K562 (cell line): Measurements from ENCODE around the gene NUP155. TPM values are rescaled to one million over a fixed set of nuclear protein-coding genes. Genes with fewer than 3 reads are reported as not detected.
"Not testable (repeated sequence)": the region's sequence is repeated elsewhere in the genome, so short reads cannot be mapped to it uniquely, and the experiment has no call there.

Experiments used
- CBX3 ChIP-seq, 2 experiments: IDR thresholded peaks; 1 replicate in 1 of 2; 2 replicates in 1 of 2; pipeline ENCODE4 v1.6.1; 2012; ENCODE audit warnings: inconsistent platforms in 2 of 2, low read length in 2 of 2, borderline replicate concordance in 1 of 2, control low read depth in 1 of 2
- DMBX1 ChIP-seq: fragments of 250-450 bp; sonication (Bioruptor Pico); IDR thresholded peaks from 2 replicates; pipeline ENCODE4 v1.8.0; 2022; ENCODE audit warnings: inconsistent platforms, mild to moderate bottlenecking, moderate library complexity, borderline replicate concordance
- ESRRA ChIP-seq: fragments of 450-650 bp; IDR thresholded peaks from 2 replicates; pipeline ENCODE4 v1.6.1; 2014; ENCODE audit warnings: low read depth, mild to moderate bottlenecking, moderate library complexity, borderline replicate concordance
- NONO ChIP-seq, 2 experiments: fragments of 200-400 bp in 1 of 2; fragments of 450-650 bp in 1 of 2; formaldehyde crosslinking in 1 of 2; IDR thresholded peaks; 2 replicates each; pipeline ENCODE4 v1.6.1; 2017; ENCODE audit warnings: low read depth in 2 of 2, mild to moderate bottlenecking in 2 of 2, moderate library complexity in 2 of 2, low read length in 1 of 2
- NR2C2 ChIP-seq, 2 experiments: fragments of 200-800 bp in 1 of 2; sonication (Bioruptor generic) in 1 of 2; sonication (generic) in 1 of 2; formaldehyde crosslinking in 1 of 2; IDR thresholded peaks; 2 replicates each; pipeline versions ENCODE4 v1.6.1 to v1.8.0; 2016 to 2022; ENCODE audit warnings: mild to moderate bottlenecking in 1 of 2, missing compliant biosample characterization in 1 of 2, missing genetic modification characterization in 1 of 2, missing genetic modification reagents in 1 of 2
- POLR2AphosphoS5 ChIP-seq: IDR thresholded peaks from 2 replicates; pipeline ENCODE4 v1.6.1; 2011; ENCODE audit warnings: mild to moderate bottlenecking, low read depth, low read length, moderate library complexity; ENCODE audit not compliant: control insufficient read depth, insufficient read depth
- POLR2B ChIP-seq: fragments of 450-650 bp; IDR thresholded peaks from 2 replicates; pipeline ENCODE4 v1.6.1; 2018; ENCODE audit warnings: low read depth; ENCODE audit not compliant: partially characterized antibody
- TOE1 ChIP-seq, 2 experiments: fragments of 450-650 bp in 1 of 2; sonication (generic) in 1 of 2; formaldehyde crosslinking in 1 of 2; IDR thresholded peaks; 2 replicates each; pipeline versions ENCODE4 v1.7.1 to v1.8.0; 2016 to 2022; ENCODE audit warnings: borderline replicate concordance in 2 of 2, mild to moderate bottlenecking in 2 of 2, antibody characterized with exemption in 1 of 2, inconsistent platforms in 1 of 2, low read depth in 1 of 2, missing genetic modification reagents in 1 of 2, moderate library complexity in 1 of 2
- UBTF ChIP-seq, 2 experiments: IDR thresholded peaks; 2 replicates each; pipeline ENCODE4 v1.6.1; 2012; ENCODE audit warnings: improper control_type of control experiment in 2 of 2, low read depth in 2 of 2, low read length in 2 of 2, borderline replicate concordance in 1 of 2
- polyA plus RNA-seq, 8 experiments: library from polyadenylated mRNA; depleted of rRNA in 4 of 8; stranded (reverse) in 5 of 8; unstranded in 3 of 8; fragments of >200 nt; fragmentation: Nextera tagmentation in 2 of 8; fragmentation: Illumina TruSeq in 1 of 8; extraction: Ambion mirVana in 2 of 8; extraction: Trizol in 1 of 8; gene quantifications; 2 replicates each; pipeline versions ENCODE4 v1.2.1 to v1.2.3, GENCODE V29; 2011 to 2014; ENCODE audit warnings: inconsistent platforms in 1 of 8, missing spikeins in 1 of 8
- total RNA-seq, 7 experiments: library from RNA; depleted of rRNA in 6 of 7; stranded (reverse); fragments of >200 nt in 6 of 7; fragmentation: Illumina TruSeq in 2 of 7; extraction: Trizol in 2 of 7; gene quantifications; 2 replicates each; pipeline versions ENCODE4 v1.2.1 to v1.2.3, GENCODE V29; 2011 to 2021; ENCODE audit warnings: low replicate concordance in 1 of 7
- TF ChIP-seq, protein P1 (sequence below), 2 experiments: fragments of 150-350 bp in 1 of 2; IDR thresholded peaks; 2 replicates each; pipeline ENCODE4 v1.6.1; 2012 to 2016; ENCODE audit warnings: low read depth in 2 of 2, low read length in 2 of 2, mild to moderate bottlenecking in 1 of 2, moderate library complexity in 1 of 2
- TF ChIP-seq, protein P2 (sequence below): fragments of 200-800 bp; sonication (Bioruptor generic); IDR thresholded peaks from 2 replicates; pipeline ENCODE4 v1.6.1; 2017; ENCODE audit warnings: missing genetic modification characterization, missing compliant biosample characterization
- TF ChIP-seq, protein P3 (sequence below), 2 experiments: fragments of 450-650 bp in 1 of 2; IDR thresholded peaks; 2 replicates each; pipeline ENCODE4 v1.6.1; 2011 to 2017; ENCODE audit warnings: low read depth in 2 of 2, antibody characterized with exemption in 1 of 2, borderline replicate concordance in 1 of 2, low read length in 1 of 2, mild to moderate bottlenecking in 1 of 2, mixed read lengths in 1 of 2; ENCODE audit not compliant: control insufficient read depth in 1 of 2

The NUP155 gene
- total and polyA plus RNA-seq, 9 of the 15 experiments (the other 6 are each of a cell fraction or from before 2014, with no cell fraction given), result 39.3 to 130 (median 77.0) TPM

GRCh38 chr5:37379100-37379628, 8.3 kb upstream of the NUP155 start, which contains the start of gene WDR70 (continued):
- TF ChIP-seq, protein P1, sequence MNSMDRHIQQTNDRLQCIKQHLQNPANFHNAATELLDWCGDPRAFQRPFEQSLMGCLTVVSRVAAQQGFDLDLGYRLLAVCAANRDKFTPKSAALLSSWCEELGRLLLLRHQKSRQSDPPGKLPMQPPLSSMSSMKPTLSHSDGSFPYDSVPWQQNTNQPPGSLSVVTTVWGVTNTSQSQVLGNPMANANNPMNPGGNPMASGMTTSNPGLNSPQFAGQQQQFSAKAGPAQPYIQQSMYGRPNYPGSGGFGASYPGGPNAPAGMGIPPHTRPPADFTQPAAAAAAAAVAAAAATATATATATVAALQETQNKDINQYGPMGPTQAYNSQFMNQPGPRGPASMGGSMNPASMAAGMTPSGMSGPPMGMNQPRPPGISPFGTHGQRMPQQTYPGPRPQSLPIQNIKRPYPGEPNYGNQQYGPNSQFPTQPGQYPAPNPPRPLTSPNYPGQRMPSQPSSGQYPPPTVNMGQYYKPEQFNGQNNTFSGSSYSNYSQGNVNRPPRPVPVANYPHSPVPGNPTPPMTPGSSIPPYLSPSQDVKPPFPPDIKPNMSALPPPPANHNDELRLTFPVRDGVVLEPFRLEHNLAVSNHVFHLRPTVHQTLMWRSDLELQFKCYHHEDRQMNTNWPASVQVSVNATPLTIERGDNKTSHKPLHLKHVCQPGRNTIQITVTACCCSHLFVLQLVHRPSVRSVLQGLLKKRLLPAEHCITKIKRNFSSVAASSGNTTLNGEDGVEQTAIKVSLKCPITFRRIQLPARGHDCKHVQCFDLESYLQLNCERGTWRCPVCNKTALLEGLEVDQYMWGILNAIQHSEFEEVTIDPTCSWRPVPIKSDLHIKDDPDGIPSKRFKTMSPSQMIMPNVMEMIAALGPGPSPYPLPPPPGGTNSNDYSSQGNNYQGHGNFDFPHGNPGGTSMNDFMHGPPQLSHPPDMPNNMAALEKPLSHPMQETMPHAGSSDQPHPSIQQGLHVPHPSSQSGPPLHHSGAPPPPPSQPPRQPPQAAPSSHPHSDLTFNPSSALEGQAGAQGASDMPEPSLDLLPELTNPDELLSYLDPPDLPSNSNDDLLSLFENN (IDR thresholded peaks at IDR 0.05; ENCODE audit: low read depth in 2 of 2, low read length in 2 of 2), result 0 out of 4 replicates have a peak, but pooled peaks of 1 of the 2 experiments have one; percentile 17
- TF ChIP-seq POLR2B (peak; percentile 68), TOE1 (IDR thresholded peaks at IDR 0.05; ENCODE audit: borderline replicate concordance) (peak; percentile 58), CBX3 (IDR thresholded peaks at IDR 0.05; ENCODE audit: borderline replicate concordance in 1 of 2, low read length in 2 of 2) (peak in 1 of 2 experiments; percentile 90; a peak in 2 of 3 replicates), POLR2AphosphoS5 (peak; percentile 78; the same call in 1 of the 2 replicates), UBTF (IDR thresholded peaks at IDR 0.05; ENCODE audit: borderline replicate concordance in 1 of 2, low read depth in 2 of 2, low read length in 2 of 2) (0 out of 4 replicates have a peak, but pooled peaks of 1 of the 2 experiments have one; percentile 55), ESRRA (peak; percentile 43; the same call in 1 of the 2 replicates), NONO (IDR thresholded peaks at IDR 0.05; ENCODE audit: low read depth in 2 of 2, low read length in 1 of 2) (peak; percentile 23 to 55; a peak in 2 of 4 replicates), NR2C2 (tag; IDR thresholded peaks at IDR 0.05) (peak; percentile 44; the same call in 1 of the 2 replicates), DMBX1 (CRISPR knock-in tag) (peak; percentile 9; the same call in 1 of the 2 replicates)
- not testable (repeated sequence) for TF ChIP-seq TOE1 (CRISPR knock-in tag; IDR thresholded peaks at IDR 0.05; ENCODE audit: borderline replicate concordance, low read depth); NR2C2 (CRISPR knock-in tag; IDR thresholded peaks at IDR 0.05)
- TF ChIP-seq, protein P2, sequence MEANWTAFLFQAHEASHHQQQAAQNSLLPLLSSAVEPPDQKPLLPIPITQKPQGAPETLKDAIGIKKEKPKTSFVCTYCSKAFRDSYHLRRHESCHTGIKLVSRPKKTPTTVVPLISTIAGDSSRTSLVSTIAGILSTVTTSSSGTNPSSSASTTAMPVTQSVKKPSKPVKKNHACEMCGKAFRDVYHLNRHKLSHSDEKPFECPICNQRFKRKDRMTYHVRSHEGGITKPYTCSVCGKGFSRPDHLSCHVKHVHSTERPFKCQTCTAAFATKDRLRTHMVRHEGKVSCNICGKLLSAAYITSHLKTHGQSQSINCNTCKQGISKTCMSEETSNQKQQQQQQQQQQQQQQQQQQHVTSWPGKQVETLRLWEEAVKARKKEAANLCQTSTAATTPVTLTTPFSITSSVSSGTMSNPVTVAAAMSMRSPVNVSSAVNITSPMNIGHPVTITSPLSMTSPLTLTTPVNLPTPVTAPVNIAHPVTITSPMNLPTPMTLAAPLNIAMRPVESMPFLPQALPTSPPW, result peak; percentile 21; the same call in 1 of the 2 replicates
- TF ChIP-seq, protein P3, sequence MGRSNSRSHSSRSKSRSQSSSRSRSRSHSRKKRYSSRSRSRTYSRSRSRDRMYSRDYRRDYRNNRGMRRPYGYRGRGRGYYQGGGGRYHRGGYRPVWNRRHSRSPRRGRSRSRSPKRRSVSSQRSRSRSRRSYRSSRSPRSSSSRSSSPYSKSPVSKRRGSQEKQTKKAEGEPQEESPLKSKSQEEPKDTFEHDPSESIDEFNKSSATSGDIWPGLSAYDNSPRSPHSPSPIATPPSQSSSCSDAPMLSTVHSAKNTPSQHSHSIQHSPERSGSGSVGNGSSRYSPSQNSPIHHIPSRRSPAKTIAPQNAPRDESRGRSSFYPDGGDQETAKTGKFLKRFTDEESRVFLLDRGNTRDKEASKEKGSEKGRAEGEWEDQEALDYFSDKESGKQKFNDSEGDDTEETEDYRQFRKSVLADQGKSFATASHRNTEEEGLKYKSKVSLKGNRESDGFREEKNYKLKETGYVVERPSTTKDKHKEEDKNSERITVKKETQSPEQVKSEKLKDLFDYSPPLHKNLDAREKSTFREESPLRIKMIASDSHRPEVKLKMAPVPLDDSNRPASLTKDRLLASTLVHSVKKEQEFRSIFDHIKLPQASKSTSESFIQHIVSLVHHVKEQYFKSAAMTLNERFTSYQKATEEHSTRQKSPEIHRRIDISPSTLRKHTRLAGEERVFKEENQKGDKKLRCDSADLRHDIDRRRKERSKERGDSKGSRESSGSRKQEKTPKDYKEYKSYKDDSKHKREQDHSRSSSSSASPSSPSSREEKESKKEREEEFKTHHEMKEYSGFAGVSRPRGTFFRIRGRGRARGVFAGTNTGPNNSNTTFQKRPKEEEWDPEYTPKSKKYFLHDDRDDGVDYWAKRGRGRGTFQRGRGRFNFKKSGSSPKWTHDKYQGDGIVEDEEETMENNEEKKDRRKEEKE (IDR thresholded peaks at IDR 0.05; ENCODE audit: borderline replicate concordance in 1 of 2, control insufficient read depth in 1 of 2, low read depth in 2 of 2, low read length in 1 of 2), result 0 out of 4 replicates have a peak, but pooled peaks of 1 of the 2 experiments have one; percentile 74
